DOHH2 (cell line): Measurements from ENCODE around the gene ZNF273.

Experiments
- CTCF ChIP-seq: fragments of 200-600 bp; sonication (generic); IDR thresholded peaks from one replicate; pipeline ENCODE4 v1.5.1; 2014; ENCODE audit warnings: antibody characterized with exemption, mild to moderate bottlenecking, low read depth, low read length; ENCODE audit not compliant: poor library complexity, severe bottlenecking
- EZH2phosphoT487 ChIP-seq: fragments of 200-600 bp; sonication (generic); IDR thresholded peaks from 2 replicates; pipeline ENCODE4 v1.6.1; 2017; ENCODE audit warnings: borderline replicate concordance, mild to moderate bottlenecking, antibody characterized with exemption, low read length, moderate library complexity, mixed read lengths

DNA sequence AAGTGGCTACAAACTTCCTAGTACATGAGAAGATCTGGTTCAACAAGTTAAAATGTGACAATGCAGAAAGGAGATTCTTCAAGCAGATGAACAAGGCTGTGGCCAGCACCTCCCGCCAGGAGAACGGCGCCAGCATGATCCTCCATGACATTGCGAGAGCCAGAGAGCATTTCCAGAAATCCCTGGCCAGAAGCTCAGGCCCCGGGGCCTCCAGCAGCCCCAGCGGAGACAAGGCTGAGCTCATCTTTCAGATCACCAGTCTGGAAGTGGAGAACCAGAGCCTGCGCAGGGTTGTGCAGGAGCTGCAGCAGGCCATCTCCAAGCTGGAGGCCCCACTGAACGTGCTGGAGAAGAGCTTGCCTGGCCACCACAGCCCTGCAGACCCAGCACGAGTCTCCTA lies 40.1 kb upstream of the ZNF273 start:
- TF ChIP-seq CTCF (no peak), EZH2phosphoT487 (no peak)
